GM18511 (cell line): Measurements from ENCODE around the gene OR51E2.
"Not testable (repeated sequence)": the region's sequence is repeated elsewhere in the genome, so short reads cannot be mapped to it uniquely, and the experiment has no call there.

Source experiments
- ATAC-seq: cut with Tn5 transposase; IDR thresholded peaks from one replicate; pipeline ENCODE4 v1.9.1; 2021; ENCODE audit warnings: mild to moderate bottlenecking, moderate library complexity; ENCODE audit not compliant: unreplicated experiment

The OR51E2 gene

GRCh38 chr11:4697585-4697984 lies at the start of gene OR51E2:
Gene OR51E2 (minus strand): TSS chr11:4697853. CDS start chr11:4682711, 15,142 bp downstream.
- ATAC-seq: no peak

DNA sequence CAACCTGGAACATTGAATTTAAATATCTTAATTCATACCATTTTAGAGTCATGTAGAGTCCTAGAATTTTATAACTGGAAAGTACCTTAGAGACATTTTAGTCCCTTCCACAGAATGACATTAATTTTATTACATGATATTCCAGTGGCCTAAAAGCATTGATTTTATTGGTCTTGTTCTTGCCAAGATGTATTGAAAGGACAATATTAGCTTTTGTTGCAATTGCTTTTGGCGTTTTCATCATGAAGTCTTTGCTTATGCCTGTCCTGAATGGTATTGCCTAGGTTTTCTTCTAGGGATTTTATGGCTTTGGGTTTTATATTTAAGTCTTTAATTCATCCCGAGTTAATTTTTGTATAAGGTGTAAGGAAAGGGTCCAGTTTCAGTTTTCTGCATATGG lies 43.1 kb upstream of the OR51E2 start:
- ATAC-seq: no peak

GRCh38 chr11:4727171-4727570 lies 29.5 kb upstream of the OR51E2 start:
- ATAC-seq: no peak

DNA sequence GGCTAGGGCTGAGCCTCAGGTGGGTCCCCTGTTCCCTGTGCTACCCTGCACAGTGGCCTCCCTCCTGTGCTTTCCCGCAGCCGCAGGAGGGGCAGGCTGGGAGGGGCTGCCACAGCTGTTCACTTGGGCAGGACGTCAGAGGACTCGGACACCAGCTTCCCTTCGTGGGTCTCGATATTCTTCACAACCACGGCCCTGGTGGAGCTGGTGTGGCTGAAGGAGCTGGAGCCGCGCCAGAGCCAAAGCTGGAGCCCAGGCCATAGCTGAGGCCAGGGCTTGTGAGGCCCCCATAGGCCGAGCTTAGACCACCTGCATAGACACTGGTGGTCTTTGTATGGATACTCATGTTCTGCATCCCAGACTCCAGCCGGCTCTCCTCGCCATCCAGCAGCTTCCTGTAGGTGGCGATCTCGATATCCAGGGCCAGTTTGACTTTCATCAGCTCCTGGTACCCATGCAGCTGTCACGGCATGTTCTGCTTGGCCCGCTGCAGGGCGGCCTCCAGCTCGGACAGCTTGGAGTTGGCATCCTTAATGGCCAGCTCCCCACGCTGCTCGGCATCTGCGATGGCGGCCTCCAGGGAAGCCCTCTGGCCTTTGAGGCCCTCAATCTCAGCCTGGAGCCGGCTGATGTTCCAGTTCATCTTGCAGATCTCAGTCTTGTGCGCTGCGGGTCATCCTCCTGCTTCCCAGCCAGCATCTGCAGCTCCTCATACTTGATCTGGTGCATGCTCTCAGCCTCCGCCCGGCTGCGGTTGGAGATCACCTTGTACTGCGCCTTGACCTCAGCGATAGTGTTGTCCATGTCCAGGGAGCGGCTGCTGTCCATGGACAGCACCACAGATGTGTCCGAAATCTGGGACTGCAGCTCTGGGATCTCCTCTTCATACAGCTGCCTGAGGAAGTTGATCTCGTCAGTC lies 25.2 kb upstream of the OR51E2 start:
- ATAC-seq: not testable (repeated sequence)

DNA sequence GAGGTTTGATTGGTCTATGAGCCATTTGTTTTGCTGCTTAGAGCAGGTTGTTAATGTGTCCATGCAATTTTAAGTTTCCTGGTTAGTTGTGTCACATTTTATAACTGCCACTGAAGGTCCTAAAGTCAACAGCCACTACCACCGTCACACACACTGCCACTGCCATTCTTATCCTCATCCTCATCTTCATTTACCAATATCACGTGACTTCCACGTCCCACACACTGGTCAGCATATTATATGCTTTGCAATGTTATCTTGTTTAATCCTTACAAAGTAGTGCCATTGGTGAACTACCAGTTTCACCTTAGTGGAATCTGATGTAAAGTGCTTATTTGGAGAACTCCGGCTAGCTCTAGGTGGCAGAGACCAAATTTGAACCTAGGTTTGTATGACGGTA lies 16.6 kb upstream of the OR51E2 start:
- ATAC-seq: no peak

DNA sequence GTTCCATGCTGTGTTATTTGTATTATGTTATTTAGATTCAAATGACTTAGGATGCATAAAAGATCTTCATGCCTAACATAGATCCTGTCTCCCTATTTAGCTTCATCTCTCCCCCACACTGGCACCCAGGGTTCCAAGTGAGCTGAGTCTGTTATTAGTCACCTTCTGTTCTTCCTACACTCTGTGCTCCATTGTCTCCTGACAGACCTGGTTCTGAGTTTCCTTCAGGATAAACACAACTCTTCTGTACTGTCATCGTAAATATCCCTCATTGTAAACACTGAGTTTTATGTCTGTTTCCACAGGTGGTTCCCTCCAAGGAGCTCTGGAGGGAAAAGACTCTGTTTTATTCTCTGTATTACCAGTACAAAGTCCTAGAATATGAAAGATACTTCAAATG lies 15.6 kb upstream of the OR51E2 start:
- no peak for ATAC-seq

DNA sequence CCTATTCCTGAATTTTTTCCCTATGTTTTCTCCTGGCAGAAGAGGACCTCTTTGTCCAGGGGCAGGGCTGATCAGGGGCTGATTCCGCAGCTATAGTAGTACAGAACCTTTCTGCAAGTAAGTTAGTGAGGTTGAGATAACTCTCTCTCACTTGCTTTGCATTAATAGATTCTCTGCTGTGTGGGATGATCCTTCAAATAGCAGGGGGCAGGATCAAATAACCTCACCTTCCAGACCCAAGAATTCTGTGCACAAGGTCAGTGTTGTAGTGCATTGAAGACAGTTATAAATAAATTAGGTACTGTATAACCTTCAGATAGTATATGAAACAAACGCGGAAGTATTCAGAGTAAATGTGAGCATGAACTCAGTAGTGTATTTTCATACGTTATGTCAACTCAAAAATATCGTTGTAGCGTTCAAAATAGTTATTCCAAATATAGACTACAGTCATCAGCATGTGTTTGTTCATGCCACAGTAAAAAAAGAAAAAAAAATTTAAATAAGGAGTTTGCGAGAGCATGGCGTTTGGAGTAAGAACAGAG lies 7.2 kb upstream of the OR51E2 start:
- no peak for ATAC-seq

DNA sequence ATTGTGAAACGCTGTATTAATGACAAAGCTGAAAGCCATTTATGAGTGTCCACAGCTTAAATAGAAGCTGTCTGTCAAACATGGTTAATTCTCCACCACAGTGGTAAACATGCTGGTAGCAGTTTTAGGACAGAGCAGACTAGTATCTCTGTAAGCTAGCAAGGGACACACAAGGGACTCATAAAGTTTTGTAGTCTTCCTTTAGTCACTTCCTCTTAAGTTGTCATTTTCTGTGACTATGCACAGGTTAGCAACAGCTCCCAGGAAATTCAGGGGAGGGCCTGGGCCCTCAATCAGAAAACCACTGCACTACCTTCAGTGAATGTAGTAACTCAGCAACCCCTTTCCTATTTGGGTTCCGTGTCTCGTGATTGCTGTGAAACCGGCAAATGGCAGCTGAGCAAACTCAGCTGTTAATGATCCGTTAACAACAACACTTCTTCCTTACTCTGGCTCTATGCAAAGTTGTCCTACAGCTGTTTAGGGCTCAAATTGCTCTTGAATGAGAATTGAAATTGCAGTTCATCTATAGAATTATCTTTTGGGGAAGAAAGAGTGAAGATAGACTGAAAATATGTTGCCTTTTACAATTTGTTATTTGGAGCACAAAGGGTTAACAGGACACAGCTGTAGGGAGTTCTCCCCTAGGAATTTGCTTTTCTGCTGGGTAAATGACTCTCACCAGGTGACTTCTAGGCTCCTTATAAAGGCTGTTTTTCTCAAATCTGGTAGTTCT lies 6.6 kb upstream of the OR51E2 start, which contains the start of gene MMP26:
TSS of gene MMP26 (plus strand) at position 731 of the 736 bp plus-strand sequence.
- ATAC-seq: no peak

DNA sequence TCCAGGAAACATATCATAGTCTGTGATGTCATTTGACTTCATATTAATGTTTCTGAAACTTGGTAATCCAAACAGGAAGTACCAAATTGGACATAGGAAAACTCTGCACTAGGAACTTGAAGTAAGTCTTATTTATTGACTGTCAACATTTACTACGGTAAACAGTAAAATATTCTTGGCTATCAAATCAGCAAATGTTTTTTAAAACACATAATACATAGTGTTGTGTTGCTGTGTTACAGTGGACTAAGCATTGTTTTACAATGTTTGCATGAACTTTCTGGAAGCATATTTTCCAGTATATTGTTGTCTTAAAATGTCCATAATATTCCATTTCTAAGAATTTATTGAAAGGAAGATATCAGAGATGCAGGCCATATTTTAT lies 2.8 kb upstream of the OR51E2 start:
- no peak for ATAC-seq

GRCh38 chr11:4699697-4700435 lies 2.2 kb upstream of the OR51E2 start:
- peak; percentile 97 for ATAC-seq

- ATAC-seq: no peak
Observed at GRCh38 chr11:4695442-4695841, 2.2 kb downstream of the OR51E2 start.

DNA sequence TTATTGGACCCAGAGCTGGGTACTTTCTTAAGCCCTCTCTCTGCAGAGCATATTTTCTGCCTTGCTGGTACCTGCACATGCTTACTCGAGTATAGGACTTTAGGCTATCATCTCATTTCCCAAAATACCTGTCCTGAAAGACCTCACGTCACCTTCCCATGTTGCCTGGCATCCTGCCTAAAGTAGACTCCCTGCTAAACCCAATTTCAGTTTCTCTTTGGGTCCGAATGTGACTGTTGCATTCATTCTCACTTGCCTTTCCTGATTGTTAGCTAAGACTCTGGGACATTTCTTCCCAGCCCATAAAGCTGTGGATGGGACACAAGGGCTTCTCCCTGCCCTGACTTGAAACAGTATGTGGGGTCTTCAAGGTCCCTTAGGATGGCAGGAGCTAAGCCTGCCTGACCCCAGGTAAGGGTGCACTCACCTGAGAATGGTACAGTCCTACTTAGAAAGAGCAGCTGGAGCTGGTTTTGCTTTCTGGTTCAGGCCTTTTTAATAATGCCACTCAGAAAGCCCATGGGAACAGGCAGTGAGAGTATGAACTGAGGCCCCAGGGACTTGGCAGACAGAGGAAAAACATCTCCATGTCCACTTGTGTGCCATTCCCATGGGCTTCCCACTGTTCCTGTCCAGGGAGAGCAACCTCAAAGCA lies 12.9 kb downstream of the OR51E2 start:
- no peak for ATAC-seq

GRCh38 chr11:4682623-4683419 lies 14.8 kb downstream of the OR51E2 start:
- no peak for ATAC-seq

DNA sequence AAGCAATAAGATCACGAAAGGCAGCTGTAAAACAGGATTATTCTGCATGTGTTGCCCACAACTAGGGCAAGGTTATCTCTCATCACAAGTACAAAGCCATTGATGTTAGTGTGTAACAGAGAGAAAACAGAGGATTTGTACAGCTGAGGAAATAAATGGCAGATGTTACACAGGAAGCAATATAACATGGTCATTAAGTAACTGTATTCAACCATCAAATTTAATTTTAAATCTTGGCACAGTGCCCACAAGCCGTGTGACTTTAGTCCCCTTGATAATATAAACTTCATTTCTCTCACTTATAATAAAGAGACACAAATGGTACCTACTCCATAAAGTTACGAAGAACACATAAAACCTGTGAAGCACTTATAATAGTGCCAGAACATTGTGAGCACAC lies 17.3 kb downstream of the OR51E2 start:
- ATAC-seq: no peak

DNA sequence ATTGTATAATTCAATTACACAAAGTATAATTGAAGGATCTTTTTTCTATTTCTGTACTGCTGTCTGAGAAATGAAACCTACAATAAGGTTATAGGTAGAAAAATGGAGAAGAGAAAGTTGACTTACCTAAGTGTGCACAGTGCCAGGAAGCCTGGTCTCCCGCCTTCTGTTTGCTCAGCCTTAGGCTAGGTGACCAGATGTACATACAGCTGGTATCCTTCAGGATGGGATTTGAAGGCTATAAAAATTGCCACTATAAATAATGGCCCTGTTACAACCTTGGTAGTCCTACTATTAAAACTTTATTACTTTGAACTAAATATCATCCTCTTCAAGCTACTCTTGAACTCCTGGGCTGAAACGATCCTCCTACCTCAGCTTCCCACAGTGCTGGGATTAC lies 19.7 kb downstream of the OR51E2 start:
- ATAC-seq: no peak

- no peak for ATAC-seq
Observed at GRCh38 chr11:4673781-4674180, 23.9 kb downstream of the OR51E2 start.

GRCh38 chr11:4672470-4672869 lies 25.2 kb downstream of the OR51E2 start:
- no peak for ATAC-seq

DNA sequence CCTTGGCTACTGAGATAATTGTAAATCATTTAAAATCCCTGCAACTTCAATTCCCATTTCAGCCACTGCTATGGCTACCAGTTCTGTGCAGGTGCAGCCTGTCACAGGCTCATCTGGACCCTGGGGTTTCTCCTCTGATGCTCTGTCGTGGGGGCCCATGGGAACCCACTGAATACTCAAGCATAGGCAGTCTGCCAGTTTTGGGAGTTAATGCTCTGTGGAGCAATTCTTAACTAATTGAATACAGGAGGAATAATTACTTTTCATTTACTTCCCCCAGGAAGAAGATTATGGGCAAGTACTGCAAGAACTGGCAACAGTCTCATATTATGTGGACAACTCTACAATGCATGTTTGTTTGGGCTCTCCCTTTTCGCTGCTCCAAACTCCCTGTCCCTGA lies 25.9 kb downstream of the OR51E2 start:
- no peak for ATAC-seq

DNA sequence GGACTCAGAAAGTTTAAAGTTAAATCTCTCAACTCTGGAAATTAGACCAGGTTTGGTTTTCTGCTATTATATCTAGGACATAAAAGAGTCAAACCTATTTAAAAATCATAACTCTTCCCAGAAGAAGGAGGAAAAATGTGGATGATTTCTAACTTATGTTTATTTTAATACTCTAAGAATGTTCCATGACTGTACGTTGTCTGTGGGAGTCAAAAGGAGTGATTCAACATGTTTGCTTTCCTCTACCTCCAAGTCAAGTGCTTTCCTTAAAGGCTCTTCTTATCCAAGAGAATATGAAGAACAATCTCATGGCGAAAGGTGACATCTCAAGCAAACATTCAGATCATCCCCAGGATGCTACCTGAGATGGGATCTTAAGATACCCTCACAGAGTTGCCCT lies 32.2 kb downstream of the OR51E2 start:
- no peak for ATAC-seq

DNA sequence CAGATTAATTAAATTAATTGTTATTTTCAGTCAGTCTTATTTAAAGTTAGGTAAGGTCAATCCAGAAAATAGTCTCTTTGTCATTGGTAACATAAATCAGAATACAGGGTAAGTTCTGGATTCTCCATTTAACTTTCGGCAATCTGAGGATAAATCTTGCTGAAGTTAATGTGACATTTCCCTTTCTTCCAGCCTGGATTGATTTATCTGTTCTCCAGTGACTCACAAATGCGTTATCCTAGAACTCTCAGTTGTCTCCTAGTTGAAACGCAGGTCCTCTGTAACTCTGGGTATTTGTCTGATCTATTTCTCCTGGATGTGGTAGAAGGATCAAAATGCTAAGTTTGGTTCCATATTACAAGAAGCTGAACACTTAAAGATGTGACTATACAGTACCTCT lies 32.9 kb downstream of the OR51E2 start:
- no peak for ATAC-seq
